GM23338 (cell line): ENCODE measurements around the gene CFAP141.

Experiments
- JUNB ChIP-seq: IDR thresholded peaks from one replicate; pipeline ENCODE4 v1.6.1; 2016; ENCODE audit warnings: antibody characterized with exemption; ENCODE audit not compliant: unreplicated experiment
- POLR2AphosphoS5 ChIP-seq: IDR thresholded peaks from 2 replicates; pipeline ENCODE4 v1.6.1; 2016; ENCODE audit warnings: antibody characterized with exemption, low read depth
- TF ChIP-seq, protein P1 (sequence below), 2 experiments: fragments of 200-600 bp in 1 of 2; sonication (generic) in 1 of 2; conservative IDR thresholded peaks; 2 replicates each; pipeline versions ENCODE4 v1.5.1 to v1.6.1; 2016 to 2017; ENCODE audit warnings: antibody characterized with exemption in 2 of 2, low read depth in 2 of 2, mild to moderate bottlenecking in 2 of 2, moderate library complexity in 1 of 2

DNA sequence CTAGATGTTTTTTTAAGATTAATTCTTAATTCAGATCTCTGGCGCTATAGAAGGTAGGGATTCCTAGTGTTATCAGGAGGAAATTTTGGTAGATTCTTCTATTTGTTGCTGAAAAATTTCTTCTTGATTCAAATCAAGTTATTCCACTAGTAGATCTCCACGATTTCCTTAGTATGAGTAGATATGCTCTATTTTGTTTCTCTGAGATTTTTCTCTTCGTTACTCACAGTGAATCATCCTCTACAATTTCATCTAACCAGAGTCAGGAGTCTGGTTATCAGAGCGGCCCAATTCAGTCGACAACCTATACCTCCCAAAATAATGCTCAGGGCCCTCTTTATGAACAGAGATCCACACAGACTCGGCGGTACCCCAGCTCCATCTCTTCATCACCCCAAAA is 47.5 kb upstream of the CFAP141 start:
- TF ChIP-seq, protein P1, sequence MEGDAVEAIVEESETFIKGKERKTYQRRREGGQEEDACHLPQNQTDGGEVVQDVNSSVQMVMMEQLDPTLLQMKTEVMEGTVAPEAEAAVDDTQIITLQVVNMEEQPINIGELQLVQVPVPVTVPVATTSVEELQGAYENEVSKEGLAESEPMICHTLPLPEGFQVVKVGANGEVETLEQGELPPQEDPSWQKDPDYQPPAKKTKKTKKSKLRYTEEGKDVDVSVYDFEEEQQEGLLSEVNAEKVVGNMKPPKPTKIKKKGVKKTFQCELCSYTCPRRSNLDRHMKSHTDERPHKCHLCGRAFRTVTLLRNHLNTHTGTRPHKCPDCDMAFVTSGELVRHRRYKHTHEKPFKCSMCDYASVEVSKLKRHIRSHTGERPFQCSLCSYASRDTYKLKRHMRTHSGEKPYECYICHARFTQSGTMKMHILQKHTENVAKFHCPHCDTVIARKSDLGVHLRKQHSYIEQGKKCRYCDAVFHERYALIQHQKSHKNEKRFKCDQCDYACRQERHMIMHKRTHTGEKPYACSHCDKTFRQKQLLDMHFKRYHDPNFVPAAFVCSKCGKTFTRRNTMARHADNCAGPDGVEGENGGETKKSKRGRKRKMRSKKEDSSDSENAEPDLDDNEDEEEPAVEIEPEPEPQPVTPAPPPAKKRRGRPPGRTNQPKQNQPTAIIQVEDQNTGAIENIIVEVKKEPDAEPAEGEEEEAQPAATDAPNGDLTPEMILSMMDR (conservative IDR thresholded peaks at IDR 0.05; ENCODE audit: low read depth in 2 of 2): no peak
- TF ChIP-seq JUNB: no peak
- no peak for TF ChIP-seq POLR2AphosphoS5
